NT2/D1 (cell line): Measurements from ENCODE around the gene CHST9.
"Not testable (repeated sequence)": the region's sequence is repeated elsewhere in the genome, so short reads cannot be mapped to it uniquely, and the experiment has no call there.

Source experiments
- DNase-seq: peaks from one replicate; pipeline ENCODE4 v3.0.0-alpha.2; 2011; ENCODE audit warnings: low read depth, low spot score
- H3K27me3 ChIP-seq: 2 replicates; pipeline ENCODE4 v1.6.0; 2011; ENCODE audit warnings: mild to moderate bottlenecking; ENCODE audit not compliant: insufficient read length, insufficient read depth
- H3K36me3 ChIP-seq: 2 replicates; pipeline ENCODE4 v1.6.1; 2011; ENCODE audit warnings: mild to moderate bottlenecking, low read length, mixed read lengths; ENCODE audit not compliant: insufficient read depth, insufficient read length
- H3K4me1 ChIP-seq: 2 replicates; pipeline ENCODE4 v1.5.1; 2011; ENCODE audit not compliant: insufficient read depth, insufficient read length
- H3K4me3 ChIP-seq: 2 replicates; pipeline ENCODE4 v1.5.1; 2011; ENCODE audit warnings: low read depth; ENCODE audit not compliant: insufficient read length
- H3K9ac ChIP-seq: 2 replicates; pipeline ENCODE4 v1.6.0; 2011; ENCODE audit warnings: low read depth; ENCODE audit not compliant: insufficient read length
- H3K9me3 ChIP-seq: 2 replicates; pipeline ENCODE4 v1.5.1; 2011; ENCODE audit warnings: mild to moderate bottlenecking, low read length; ENCODE audit not compliant: insufficient read depth
- SUZ12 ChIP-seq: IDR thresholded peaks from 2 replicates; pipeline ENCODE4 v1.6.1; 2011; ENCODE audit not compliant: insufficient read length, insufficient read depth; ENCODE audit errors: extremely low read depth
- YY1 ChIP-seq: IDR thresholded peaks from 2 replicates; pipeline ENCODE4 v1.6.1; 2011; ENCODE audit not compliant: insufficient read length, insufficient read depth
- ZNF274 ChIP-seq: IDR thresholded peaks from 2 replicates; pipeline ENCODE4 v1.6.1; 2011; ENCODE audit warnings: mild to moderate bottlenecking, low read depth, low read length

Gene CHST9

GRCh38 chr18:26931659-26932058, 253.4 kb downstream of the CHST9 start:
- no peaks in the 10 kb centered on the region for H3K9me3 ChIP-seq
- H3K27me3 ChIP-seq: no peaks in the 10 kb centered on the region
- no peaks in the 10 kb centered on the region for H3K4me1 ChIP-seq
- no peak overlapping the region for H3K9ac ChIP-seq
- TF ChIP-seq SUZ12 (no peak), ZNF274 (no peak), YY1 (no peak)
- H3K4me3 ChIP-seq: no peak overlapping the region
- H3K36me3 ChIP-seq: no peaks in the 10 kb centered on the region
- DNase-seq: no peak

- Histone ChIP-seq H3K4me1 (no peaks in the 10 kb centered on the region), H3K9me3 (no peaks in the 10 kb centered on the region), H3K4me3 (no peak overlapping the region), H3K9ac (no peak overlapping the region), H3K27me3 (no peaks in the 10 kb centered on the region), H3K36me3 (no peaks in the 10 kb centered on the region)
- no peak for TF ChIP-seq YY1
- TF ChIP-seq ZNF274: no peak
- no peak for TF ChIP-seq SUZ12
- DNase-seq: no peak
These were observed 254.5 kb downstream of the CHST9 start for GRCh38 chr18:26930630-26931029.

GRCh38 chr18:26928670-26929313, 256.3 kb downstream of the CHST9 start:
- Histone ChIP-seq H3K27me3 (no peaks in the 10 kb centered on the region), H3K4me1 (no peaks in the 10 kb centered on the region), H3K4me3 (no peak overlapping the region), H3K36me3 (no peaks in the 10 kb centered on the region), H3K9me3 (no peaks in the 10 kb centered on the region), H3K9ac (no peak overlapping the region)
- TF ChIP-seq ZNF274: no peak
- no peak for TF ChIP-seq YY1
- no peak for TF ChIP-seq SUZ12
- no peak for DNase-seq

- DNase-seq, H3K36me3 ChIP-seq, H3K4me3 ChIP-seq, H3K9ac ChIP-seq, H3K4me1 ChIP-seq, H3K9me3 ChIP-seq, H3K27me3 ChIP-seq: not testable (repeated sequence)
These were observed 257.3 kb downstream of the CHST9 start for GRCh38 chr18:26927822-26928221.

GRCh38 chr18:26926066-26926675, 258.9 kb downstream of the CHST9 start:
- Histone ChIP-seq H3K9me3 (no peaks in the 10 kb centered on the region), H3K9ac (no peak overlapping the region), H3K27me3 (no peaks in the 10 kb centered on the region), H3K4me1 (no peaks in the 10 kb centered on the region), H3K36me3 (no peaks in the 10 kb centered on the region), H3K4me3 (no peak overlapping the region)
- DNase-seq: no peak
- no peak for TF ChIP-seq SUZ12
- TF ChIP-seq YY1: no peak
- TF ChIP-seq ZNF274: no peak

- DNase-seq: no peak
- TF ChIP-seq YY1: no peak
- no peak for TF ChIP-seq ZNF274
- no peak for TF ChIP-seq SUZ12
These were observed 259.8 kb downstream of the CHST9 start for GRCh38 chr18:26925313-26925712.

GRCh38 chr18:26922313-26922712, 262.8 kb downstream of the CHST9 start:
- no peaks in the 10 kb centered on the region for H3K27me3 ChIP-seq
- H3K4me3 ChIP-seq: no peak overlapping the region

More at GRCh38 chr18:26925313-26925712, 259.8 kb downstream of the CHST9 start:
- no peak overlapping the region for H3K9ac ChIP-seq
- H3K36me3 ChIP-seq: no peaks in the 10 kb centered on the region
- no peak overlapping the region for H3K4me3 ChIP-seq
- no peaks in the 10 kb centered on the region for H3K4me1 ChIP-seq
- no peaks in the 10 kb centered on the region for H3K27me3 ChIP-seq
- no peaks in the 10 kb centered on the region for H3K9me3 ChIP-seq

GRCh38 chr18:26920644-26921043, 264.5 kb downstream of the CHST9 start:
- DNase-seq: no peak
- Histone ChIP-seq H3K4me3 (no peak overlapping the region), H3K36me3 (no peaks in the 10 kb centered on the region), H3K4me1 (no peaks in the 10 kb centered on the region), H3K9me3 (no peaks in the 10 kb centered on the region), H3K9ac (no peak overlapping the region), H3K27me3 (no peaks in the 10 kb centered on the region)
- no peak for TF ChIP-seq YY1
- no peak for TF ChIP-seq ZNF274
- no peak for TF ChIP-seq SUZ12

More at GRCh38 chr18:26922313-26922712, 262.8 kb downstream of the CHST9 start:
- H3K9me3 ChIP-seq: no peaks in the 10 kb centered on the region
- no peaks in the 10 kb centered on the region for H3K36me3 ChIP-seq
- TF ChIP-seq SUZ12 (no peak), ZNF274 (no peak), YY1 (no peak)
- no peaks in the 10 kb centered on the region for H3K4me1 ChIP-seq
- H3K9ac ChIP-seq: no peak overlapping the region
- no peak for DNase-seq
